ENCODE measurements around the gene COPB1.

The COPB1 gene

DNA sequence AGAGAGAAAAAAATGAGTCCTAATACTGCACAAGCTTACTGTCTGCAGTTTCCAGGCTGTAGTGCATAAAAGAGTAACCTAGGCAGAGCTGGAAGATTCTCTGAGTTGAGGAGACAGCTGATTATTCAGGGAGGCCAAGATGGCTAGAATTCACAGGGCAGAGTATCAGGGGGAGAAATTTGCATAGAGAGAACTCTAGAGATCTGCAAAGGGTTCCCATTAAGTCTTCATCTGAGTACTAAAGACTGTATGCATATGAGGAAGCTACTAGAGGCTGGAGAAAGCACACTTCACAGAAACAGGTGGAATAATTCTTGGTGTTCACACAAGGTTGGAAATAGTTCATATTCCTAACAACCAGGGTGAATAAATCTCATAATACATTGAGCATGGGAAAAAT is 74.0 kb downstream of the COPB1 start:
- DNase-seq (ENCODE audit: low read depth in 2 of 2) = no peak

DNA sequence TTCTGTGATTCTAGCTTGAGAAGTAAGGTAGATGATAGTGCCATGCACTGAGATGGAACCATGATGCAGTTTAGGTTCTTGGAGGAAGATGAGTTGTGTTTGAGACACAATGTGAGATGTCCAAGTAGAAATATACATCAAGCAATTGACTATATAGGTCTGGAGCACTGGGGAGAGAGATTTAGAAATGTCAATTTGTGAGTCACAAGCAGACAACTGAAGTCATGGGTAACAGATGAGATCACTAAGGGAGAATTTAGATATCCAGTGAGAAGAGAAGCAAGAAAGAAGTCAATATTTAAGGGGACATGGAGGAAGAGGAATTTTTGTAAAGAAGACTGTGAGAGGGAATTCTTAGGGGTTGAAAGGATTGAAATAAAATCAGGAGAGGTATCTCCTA is 75.5 kb downstream of the COPB1 start:
- DNase-seq (ENCODE audit: low read depth in 2 of 2) = no peak

DNA sequence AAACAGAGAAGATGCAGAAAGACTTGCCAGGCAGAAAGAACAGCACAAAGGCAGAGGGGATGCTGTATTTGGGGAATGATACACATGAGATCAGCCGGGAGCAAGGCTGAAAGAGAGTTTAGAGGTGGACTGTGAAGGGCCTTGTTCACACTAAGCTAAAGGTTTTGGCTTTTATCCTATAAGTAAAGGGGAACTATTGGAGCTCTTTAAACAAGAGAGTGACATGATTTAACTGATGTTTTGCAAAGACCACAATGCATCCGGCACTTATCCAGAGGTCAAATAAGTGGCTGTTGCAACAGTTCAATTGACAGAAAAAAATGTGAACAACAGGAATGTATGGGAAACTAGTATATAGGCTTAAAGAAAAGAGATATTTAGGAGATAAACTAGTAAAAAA is 76.0 kb downstream of the COPB1 start:
- DNase-seq (ENCODE audit: low read depth in 2 of 2) = no peak

DNA sequence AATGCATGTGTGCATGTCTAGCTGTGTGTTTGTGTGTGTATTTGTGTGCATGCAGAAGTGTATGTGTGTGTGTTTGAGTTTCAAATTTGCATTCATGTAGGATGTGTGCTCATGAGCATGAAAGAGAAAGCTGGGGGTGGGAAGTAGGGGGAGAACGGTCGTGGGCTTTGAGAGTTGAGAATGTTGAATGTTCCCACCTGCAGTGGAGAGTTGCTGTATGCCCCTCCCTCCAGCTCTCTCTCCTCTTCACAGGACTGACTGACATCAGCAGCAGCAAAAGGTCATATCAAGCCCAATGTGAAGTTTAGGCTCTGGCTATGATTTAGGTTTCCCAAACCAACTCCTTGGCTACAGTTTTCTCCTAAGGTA is 76.8 kb downstream of the COPB1 start:
- no peak for DNase-seq (ENCODE audit: low read depth in 2 of 2)

DNA sequence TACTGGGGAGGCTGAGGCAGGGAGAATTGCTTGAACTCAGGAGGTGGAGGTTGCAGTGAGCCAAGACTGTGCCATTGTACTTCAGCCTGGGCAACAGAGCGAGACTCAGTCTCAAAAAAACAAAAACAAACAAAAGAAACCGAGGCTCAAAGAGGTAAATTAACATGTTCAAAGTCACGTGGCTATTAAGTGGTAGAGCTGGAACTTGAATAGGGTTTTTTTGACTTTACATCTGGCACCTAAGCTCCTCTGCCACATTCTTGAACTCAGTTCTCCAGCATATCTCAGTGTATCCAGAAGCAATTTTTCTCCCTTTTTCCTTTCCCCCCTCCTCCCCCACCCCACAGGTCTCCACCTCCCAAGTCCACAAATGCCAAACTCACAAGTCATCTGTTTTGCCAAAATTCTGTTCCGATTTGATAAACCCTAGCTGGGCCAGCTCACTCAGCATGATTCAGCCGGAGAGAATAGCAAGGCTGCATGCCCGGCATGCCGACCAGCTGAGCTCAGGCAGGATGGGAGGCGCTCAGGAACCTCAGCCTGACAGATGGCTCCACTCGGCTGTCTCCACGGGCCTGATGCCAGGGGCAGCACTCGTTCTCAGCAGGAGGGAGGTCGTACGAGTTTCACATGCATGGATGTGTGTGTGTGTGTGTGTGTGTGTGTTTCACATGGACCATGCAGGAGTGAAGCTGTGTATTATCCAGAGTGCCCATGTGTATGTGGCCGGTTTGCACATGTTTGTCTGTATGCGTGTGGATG is 77.4 kb downstream of the COPB1 start:
- DNase-seq (ENCODE audit: low read depth in 2 of 2) = no peak

DNA sequence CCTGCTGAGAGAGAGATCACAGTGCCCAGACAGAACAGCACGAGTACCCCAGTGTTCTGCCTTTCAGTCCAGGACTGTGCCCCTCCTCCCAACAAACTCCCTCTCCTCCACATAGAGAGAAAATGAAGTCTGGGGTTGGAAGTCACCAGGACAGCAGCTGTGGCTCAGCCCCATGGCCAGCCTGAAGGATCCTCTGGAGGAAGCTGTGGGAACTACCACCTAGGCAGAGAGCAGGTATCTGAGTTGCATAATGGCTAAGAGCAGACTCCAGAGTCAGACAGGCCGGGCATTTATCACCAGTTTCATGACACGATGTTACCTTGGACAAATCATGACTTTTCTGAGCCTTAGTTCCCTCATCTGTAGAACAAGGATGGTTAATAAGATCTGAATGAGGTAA is 79.4 kb downstream of the COPB1 start:
- DNase-seq (ENCODE audit: low read depth in 2 of 2) = no peak

DNA sequence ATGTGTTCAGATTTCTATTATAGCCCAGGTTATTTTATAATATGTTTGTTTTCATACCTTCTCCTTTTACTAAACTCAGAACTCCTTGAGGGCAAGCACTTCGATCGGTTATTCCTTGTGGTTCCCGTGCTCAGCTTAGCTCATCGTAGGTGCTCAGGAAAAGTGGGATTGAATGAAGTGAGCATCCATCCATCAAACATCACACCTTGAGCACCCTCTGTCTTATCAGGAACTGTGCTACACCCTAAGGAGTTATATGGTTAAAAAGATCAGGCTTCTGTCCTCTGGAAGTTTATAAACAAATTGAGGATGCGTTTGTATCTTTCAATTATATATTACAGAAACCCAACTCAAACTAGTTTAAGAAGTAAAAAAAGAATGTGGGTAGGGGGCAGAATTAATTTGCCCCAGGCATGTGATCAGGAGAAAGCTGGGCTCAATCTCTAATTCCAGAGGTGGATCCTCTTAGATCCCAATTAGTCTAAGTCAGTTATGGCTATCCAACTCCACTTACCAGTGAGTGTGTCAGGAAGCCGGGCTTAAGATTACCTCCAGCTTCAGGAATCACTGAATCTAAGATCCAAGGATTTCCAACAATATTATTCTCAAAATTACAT is 80.7 kb downstream of the COPB1 start:
- DNase-seq (ENCODE audit: low read depth in 2 of 2) = no peak

DNA sequence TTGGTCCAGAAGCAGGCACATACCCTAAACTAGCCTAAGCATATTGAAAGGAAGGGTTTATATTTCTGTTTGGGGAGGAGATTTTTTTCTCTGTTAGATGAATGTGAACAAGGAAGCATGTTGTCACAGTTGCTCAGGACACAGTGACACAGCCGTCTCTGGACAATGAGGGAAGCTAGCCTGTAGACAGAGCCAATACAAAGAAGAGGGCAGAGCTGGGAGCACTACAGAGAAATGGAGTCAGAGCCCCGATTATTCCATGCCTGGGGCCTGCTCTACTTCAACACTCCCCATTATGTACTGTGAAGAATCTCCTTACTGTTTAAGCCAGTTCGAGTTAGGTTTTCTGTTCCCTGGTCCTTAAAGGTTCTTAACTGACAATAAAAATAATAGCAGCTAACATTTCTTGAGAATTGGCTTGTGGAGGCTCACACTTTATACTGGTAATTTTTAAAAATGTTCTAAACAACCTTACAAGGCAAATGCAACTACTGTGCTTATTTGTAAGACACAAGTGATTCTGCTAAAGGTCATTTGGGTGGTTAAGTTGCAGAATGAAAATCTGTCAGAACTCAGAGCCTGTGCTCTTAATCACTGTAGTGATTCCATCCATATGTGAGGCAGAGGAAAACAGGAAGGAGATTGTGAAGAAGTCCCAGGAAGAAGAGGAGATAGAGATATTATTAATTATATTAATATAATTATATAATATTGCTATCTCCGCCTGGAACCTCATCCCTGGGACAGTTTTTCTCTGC is 81.8 kb downstream of the COPB1 start:
- no peak for DNase-seq (ENCODE audit: low read depth in 2 of 2)

DNA sequence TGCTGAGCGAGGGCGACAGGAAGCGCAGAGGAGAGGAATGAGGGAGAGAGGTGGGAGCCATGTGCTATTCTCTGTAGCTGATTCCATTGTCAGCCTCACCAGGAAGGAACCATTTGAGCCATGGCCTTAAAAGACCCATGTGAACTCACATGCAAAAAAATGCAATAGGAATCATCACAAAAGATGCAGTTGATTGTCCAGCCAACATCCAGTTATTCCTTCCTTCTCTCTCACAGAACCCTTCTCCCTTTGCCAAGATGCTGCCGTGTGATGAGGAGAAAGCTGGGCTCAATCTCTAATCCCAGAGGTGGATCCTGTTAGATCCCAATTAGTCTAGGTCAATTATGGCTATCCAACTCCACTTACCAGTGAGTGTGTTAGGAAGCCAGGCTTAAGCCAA is 82.4 kb downstream of the COPB1 start:
- DNase-seq (ENCODE audit: low read depth in 2 of 2) = no peak

DNA sequence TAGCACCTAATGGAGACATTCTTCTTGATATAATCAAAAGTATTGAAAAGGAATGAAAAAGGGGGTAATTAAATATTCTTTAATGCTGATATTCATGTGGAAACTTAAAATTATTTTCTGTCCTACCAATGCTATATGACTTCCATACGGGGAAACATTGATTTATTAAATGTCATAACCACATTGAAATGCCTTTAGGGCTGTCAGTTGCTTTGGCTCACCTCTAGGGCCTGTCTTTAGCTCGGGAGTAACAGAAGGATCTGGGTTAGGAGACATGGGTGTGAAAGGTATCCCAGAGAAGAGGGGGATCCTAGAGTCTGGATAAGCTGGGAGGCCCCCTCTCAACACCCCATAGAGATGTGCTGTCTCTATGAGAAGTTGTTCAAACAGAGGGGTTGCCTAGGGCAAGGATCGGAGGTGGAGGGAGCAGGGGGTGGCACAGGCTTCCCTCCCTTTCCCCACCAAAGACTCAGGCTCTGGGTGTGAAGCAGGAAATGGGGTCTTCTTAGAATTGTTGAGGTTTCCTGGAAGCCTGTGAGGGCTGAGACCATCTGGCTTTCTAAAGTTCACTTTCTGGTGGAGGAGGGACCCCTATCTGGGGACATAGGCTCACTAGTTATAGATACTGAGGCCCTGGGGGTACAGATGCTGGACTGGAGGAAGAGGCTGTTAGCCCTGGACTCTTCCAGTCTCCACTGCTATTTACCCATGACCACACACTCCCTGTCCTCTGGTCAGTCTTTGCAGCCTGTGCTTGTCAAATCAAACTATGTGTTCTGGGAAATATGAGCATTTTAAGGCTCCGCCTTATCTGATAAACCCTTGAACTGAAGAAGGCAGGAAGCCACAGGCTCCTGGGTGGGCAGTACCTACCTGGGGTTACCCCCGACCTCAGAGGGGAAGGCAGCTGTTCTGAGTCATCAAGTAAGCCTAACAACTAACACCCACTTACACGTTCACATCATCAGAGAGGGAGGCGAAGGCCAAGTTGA is 84.8 kb downstream of the COPB1 start:
- peak; percentile 39 to 61 for DNase-seq (ENCODE audit: low read depth in 2 of 2)

DNA sequence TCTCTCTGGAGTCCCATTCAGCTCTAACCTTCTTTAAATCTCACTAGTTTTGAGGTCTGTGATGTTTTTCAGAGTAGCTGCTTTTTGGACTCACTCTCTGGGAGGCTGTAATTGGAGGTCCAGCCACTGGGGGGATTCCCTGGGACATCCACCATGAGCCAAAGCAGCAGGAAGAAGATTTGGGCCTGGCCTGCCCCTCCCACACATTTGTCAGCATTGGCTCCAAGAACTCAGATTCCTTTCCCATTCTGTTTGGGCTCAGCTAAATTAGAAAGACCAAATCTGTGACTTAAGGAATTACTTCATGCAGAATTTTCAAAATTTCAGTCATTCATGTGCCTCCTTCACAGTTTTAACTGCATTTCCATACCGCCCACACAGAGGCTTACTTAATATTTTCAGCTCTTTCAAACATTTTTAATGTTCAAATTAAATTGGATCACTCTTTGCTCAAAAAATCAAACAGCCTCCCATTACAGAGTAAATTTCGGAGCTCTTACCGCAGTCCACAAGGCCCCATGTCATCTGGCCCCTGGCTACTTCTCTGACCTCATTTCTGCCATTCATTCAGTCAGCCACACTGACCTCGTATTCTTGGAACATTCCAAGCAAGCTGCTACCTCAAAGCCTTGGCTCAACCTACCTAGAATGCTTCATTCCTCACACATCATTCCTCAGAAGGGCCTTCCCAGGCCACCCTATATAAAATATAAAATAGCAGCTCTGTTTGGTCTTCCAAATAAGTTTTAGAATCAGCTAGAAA is 86.1 kb downstream of the COPB1 start:
- no peak for DNase-seq (ENCODE audit: low read depth in 2 of 2)

DNA sequence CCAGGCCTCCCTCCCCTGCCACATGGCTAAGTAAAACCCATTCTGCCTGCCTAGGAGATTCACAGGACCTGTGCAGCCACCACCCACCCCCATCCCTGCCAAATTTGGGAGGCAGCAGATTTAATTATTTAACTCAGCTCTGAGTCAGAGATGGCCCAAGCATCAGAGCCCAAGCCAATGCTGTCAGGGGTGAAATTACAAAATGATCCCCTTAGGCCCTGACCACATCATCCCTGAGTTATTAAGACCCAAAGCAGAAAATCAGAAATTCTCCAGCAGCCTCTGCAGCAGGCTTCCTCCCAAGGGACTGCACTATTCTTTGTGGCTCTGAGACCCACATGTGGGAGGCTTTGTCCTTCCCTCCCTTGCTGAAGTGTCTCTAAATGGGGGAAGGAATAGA is 87.8 kb downstream of the COPB1 start:
- no peak for DNase-seq (ENCODE audit: low read depth in 2 of 2)

DNA sequence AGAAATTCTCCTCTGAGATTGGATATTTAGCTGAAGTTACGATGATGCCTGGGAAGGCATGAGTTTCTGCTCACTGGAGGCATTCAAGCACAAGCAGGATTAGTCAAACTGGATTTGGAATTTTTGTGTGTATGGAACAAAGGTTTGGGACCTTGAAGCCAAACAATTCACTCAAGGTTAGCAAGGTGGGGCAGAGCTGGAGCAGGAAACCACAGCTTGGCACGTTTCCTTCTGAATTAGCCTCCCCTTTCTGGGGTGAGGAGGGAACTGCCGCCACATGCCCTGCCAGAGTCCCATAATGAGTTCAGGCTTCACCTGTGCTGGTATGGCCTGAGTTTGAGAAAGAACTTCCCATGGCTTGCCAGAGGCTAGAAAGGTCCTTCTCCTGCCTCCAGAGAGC is 89.7 kb downstream of the COPB1 start:
- no peak for DNase-seq (ENCODE audit: low read depth in 2 of 2)

DNA sequence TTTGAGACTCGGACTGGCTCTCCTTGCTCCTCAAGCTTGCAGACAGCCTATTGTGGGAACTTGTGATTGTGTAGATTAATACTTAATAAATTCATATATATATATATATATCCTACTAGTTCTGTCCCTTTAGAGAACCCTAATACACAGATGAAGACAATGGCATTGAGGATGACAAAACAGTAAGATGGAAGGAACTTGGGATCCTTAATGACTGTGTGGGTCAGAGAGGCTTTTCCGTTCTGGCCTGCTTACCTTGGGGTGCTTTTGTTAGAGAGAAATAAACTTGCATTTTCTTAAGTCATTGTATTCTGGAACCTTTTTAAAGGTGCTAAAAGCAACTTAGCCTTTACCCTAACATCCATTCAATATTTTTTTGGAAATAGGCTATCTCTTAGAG is 91.0 kb downstream of the COPB1 start:
- no peak for DNase-seq (ENCODE audit: low read depth in 2 of 2)
